Spleen (tissue), 7 donors: ENCODE measurements around the gene GREB1L.

Source experiments
- CTCF ChIP-seq, 11 experiments: fragments of 200-600 bp in 7 of 11; fragments of 450-650 bp in 4 of 11; sonication (generic) in 4 of 11; IDR thresholded peaks in 8 of 11; conservative IDR thresholded peaks in 3 of 11; 1 replicate in 7 of 11; 2 replicates in 4 of 11; pipeline versions ENCODE4 v1.4.0 to v1.8.0; 2016 to 2021; ENCODE audit warnings: antibody characterized with exemption in 11 of 11, inconsistent platforms in 4 of 11, mild to moderate bottlenecking in 1 of 11
- POLR2A ChIP-seq, 3 donors: fragments of 450-650 bp; IDR thresholded peaks; one replicate each; pipeline ENCODE4 v1.5.1; 2017; ENCODE audit warnings: antibody characterized with exemption in 3 of 3, mild to moderate bottlenecking in 1 of 3
- POLR2AphosphoS5 ChIP-seq, 3 donors: sonication (generic); formaldehyde crosslinking; IDR thresholded peaks; one replicate each; pipeline ENCODE4 v1.5.1; 2017; ENCODE audit warnings: antibody characterized with exemption in 3 of 3
- donor health status: DM: no; HTN: no; CAD: no; lungs with moderate emphysema.
- donor health status: DM: no; HTN: no; CAD: no.
- donor health status: DM: no; HTN: no; CAD: no.

- TF ChIP-seq CTCF (IDR thresholded peaks at IDR 0.05 in 8 of 11, conservative IDR thresholded peaks at IDR 0.05 in 3 of 11) (no peak), POLR2AphosphoS5 (IDR thresholded peaks at IDR 0.05) (no peak), POLR2A (IDR thresholded peaks at IDR 0.05) (no peak)
These were observed 214.6 kb downstream of the GREB1L start for GRCh38 chr18:21456428-21457178.
